Fibroblast of skin of back (primary cell): ENCODE data around the gene F8.

ENCODE experiments used
- DNase-seq: peaks from one replicate; pipeline ENCODE4 v3.0.0-alpha.2; 2013

Gene F8

GRCh38 chrX:154812341-154813101 is 210.0 kb downstream of the F8 start:
- no peak for DNase-seq

- no peak for DNase-seq
These were observed 212.4 kb downstream of the F8 start for GRCh38 chrX:154809939-154810665.

- DNase-seq, result no peak
These were observed 215.6 kb downstream of the F8 start for GRCh38 chrX:154806837-154807501.

- peak; percentile 13 for DNase-seq
These were observed 216.8 kb downstream of the F8 start for GRCh38 chrX:154805696-154806091.

- peak; percentile 67 for DNase-seq
These were observed 217.4 kb downstream of the F8 start, which contains the start of gene MPP1 for GRCh38 chrX:154804957-154805695. TSS of gene MPP1 (minus strand) at chrX:154805485. CDS start at chrX:154805373, 112 bp downstream.

- no peak for DNase-seq
These were observed 218.1 kb downstream of the F8 start for GRCh38 chrX:154804261-154804956.

- DNase-seq, result no peak
These were observed 219.6 kb downstream of the F8 start for GRCh38 chrX:154802947-154803346.

GRCh38 chrX:154800478-154801210 is 221.9 kb downstream of the F8 start:
- DNase-seq, result no peak

GRCh38 chrX:154799556-154800348 is 222.8 kb downstream of the F8 start:
- DNase-seq, result no peak

GRCh38 chrX:154797006-154797405 is 225.5 kb downstream of the F8 start:
- DNase-seq, result no peak

- no peak for DNase-seq
These were observed 227.5 kb downstream of the F8 start for GRCh38 chrX:154795016-154795415.

- DNase-seq, result no peak
These were observed 229.3 kb downstream of the F8 start for GRCh38 chrX:154793084-154793795.

GRCh38 chrX:154791939-154792338 is 230.6 kb downstream of the F8 start:
- no peak for DNase-seq

GRCh38 chrX:154791467-154791866 is 231.1 kb downstream of the F8 start:
- DNase-seq, result no peak
